GM12872 (cell line): ENCODE measurements around the gene CDK18.

Experiments used
- CTCF ChIP-seq: IDR thresholded peaks from 3 replicates; pipeline ENCODE4 v1.5.1; 2011; ENCODE audit warnings: low read depth, mild to moderate bottlenecking, low read length, moderate library complexity; ENCODE audit not compliant: insufficient read depth

CDK18 gene

GRCh38 chr1:205475855-205476254 lies 28.6 kb upstream of the CDK18 start:
- TF ChIP-seq CTCF: no peak

GRCh38 chr1:205476648-205477047 lies 27.8 kb upstream of the CDK18 start:
- no peak for TF ChIP-seq CTCF

GRCh38 chr1:205477121-205477758 lies 27.2 kb upstream of the CDK18 start:
- no peak for TF ChIP-seq CTCF

GRCh38 chr1:205477759-205478247 lies 26.7 kb upstream of the CDK18 start:
- TF ChIP-seq CTCF: no peak

GRCh38 chr1:205480349-205480985 lies 24.0 kb upstream of the CDK18 start:
- TF ChIP-seq CTCF: no peak

- no peak for TF ChIP-seq CTCF
Measured at GRCh38 chr1:205481218-205481617, 23.3 kb upstream of the CDK18 start.

GRCh38 chr1:205481629-205482151 lies 22.8 kb upstream of the CDK18 start:
- no peak for TF ChIP-seq CTCF
